Left forelimb (tissue), 1 donor: ENCODE measurements around the gene GOLT1A.
"Not testable (repeated sequence)": the region's sequence is repeated elsewhere in the genome, so short reads cannot be mapped to it uniquely, and the experiment has no call there.

Experiments used
- DNase-seq: peaks from one replicate; pipeline ENCODE4 v3.0.0-alpha.2; 2018; ENCODE audit warnings: low spot score

GOLT1A gene

GRCh38 chr1:204248954-204249353 is 35.2 kb upstream of the GOLT1A start:
- DNase-seq: no peak

GRCh38 chr1:204246876-204247275 is 33.1 kb upstream of the GOLT1A start:
- DNase-seq: no peak

GRCh38 chr1:204242920-204243319 is 29.1 kb upstream of the GOLT1A start:
- no peak for DNase-seq

- DNase-seq: no peak
Measured at GRCh38 chr1:204241914-204242313, 28.1 kb upstream of the GOLT1A start.

- no peak for DNase-seq
Measured at GRCh38 chr1:204241050-204241449, 27.3 kb upstream of the GOLT1A start.

GRCh38 chr1:204240233-204240632 is 26.4 kb upstream of the GOLT1A start:
- no peak for DNase-seq

GRCh38 chr1:204239401-204239800 is 25.6 kb upstream of the GOLT1A start:
- not testable (repeated sequence) for DNase-seq

GRCh38 chr1:204238520-204238919 is 24.7 kb upstream of the GOLT1A start:
- DNase-seq: not testable (repeated sequence)

GRCh38 chr1:204237515-204237914 is 23.7 kb upstream of the GOLT1A start:
- DNase-seq: not testable (repeated sequence)

GRCh38 chr1:204232526-204232925 is 18.7 kb upstream of the GOLT1A start:
- no peak for DNase-seq

- no peak for DNase-seq
Measured at GRCh38 chr1:204230211-204230610, 16.4 kb upstream of the GOLT1A start.

GRCh38 chr1:204228896-204229295 is 15.1 kb upstream of the GOLT1A start:
- no peak for DNase-seq

GRCh38 chr1:204227996-204228785 is 14.4 kb upstream of the GOLT1A start:
- DNase-seq: no peak

- no peak for DNase-seq
Measured at GRCh38 chr1:204227351-204227750, 13.6 kb upstream of the GOLT1A start.

GRCh38 chr1:204225841-204226735 is 12.3 kb upstream of the GOLT1A start:
- DNase-seq: no peak

GRCh38 chr1:204224655-204225054 is 10.9 kb upstream of the GOLT1A start:
- no peak for DNase-seq

GRCh38 chr1:204223129-204223860 is 9.5 kb upstream of the GOLT1A start:
- DNase-seq: no peak

- DNase-seq: no peak
Measured at GRCh38 chr1:204222764-204223055, 8.9 kb upstream of the GOLT1A start.

GRCh38 chr1:204222006-204222763 is 8.4 kb upstream of the GOLT1A start:
- DNase-seq: no peak

- no peak for DNase-seq
Measured at GRCh38 chr1:204221271-204221670, 7.5 kb upstream of the GOLT1A start.

- no peak for DNase-seq
Measured at GRCh38 chr1:204219971-204220616, 6.3 kb upstream of the GOLT1A start.
